ENCODE data around the gene C14orf39. TPM values are rescaled to one million over a fixed set of nuclear protein-coding genes. Genes with fewer than 3 reads are reported as not detected.
A peak's percentile ranks its signal among the peaks of the same experiment; 100 is the strongest.

The C14orf39 gene
- total and polyA plus RNA-seq, 2 of the 8 experiments (the other 6 are each of a cell fraction or from before 2014, with no cell fraction given), result 0.18 to 1.2 TPM

DNA sequence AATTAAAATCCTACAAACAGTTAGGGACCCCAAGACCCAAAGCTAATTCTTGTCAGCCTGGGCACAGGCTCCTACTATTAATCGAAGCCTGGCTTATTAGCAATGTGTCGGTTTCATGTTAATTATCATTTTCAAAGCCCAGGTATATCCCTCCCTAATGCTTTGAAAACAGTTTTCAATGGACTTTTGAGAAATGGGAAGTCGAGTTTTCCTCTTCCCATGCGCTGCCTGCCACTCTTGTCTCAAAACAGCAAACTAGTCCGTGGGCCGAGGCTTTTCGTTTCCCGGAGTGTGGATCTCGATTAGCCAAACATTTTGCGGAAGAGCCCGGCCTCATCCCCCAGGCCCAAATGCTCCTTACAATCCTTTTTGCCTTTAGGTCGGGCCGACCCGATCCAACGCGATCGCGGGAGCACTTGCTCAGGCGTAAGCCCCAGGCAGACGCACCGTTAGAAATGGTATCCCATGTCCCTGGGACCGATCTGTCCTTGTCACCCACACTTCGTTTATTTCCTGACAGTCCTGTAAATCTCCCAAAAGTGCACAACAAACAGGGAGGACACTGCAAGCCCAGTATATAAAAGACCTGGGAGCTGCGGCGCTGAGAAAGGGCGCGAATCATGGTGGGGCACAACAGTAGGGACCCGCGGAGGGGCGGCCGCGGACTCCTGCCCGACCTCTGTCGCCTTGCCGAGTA is 24.5 kb upstream of the C14orf39 start:
- H3K4me3 ChIP-seq (ENCODE audit: extremely low read depth in 1 of 4, insufficient read depth in 2 of 4, low read depth in 3 of 4, low read length in 4 of 4), result peak overlapping the region in 2 of 4 experiments; percentile 51 to 57; a peak in 4 of 8 replicates
- FAIRE-seq, result no peak
- H2AFZ ChIP-seq (ENCODE audit: low read length), result no peak overlapping the region
- no peak overlapping the region for H3K14ac ChIP-seq (ENCODE audit: insufficient read length)
- TF ChIP-seq SUZ12 (IDR thresholded peaks at IDR 0.05; ENCODE audit: low read length), result peak; percentile 88
- TF ChIP-seq E2F6 (IDR thresholded peaks at IDR 0.05), result no peak
- no peak for TF ChIP-seq POLR2AphosphoS5 (IDR thresholded peaks at IDR 0.05; ENCODE audit: low read depth, low read length)
- TF ChIP-seq RNF2 (IDR thresholded peaks at IDR 0.05; ENCODE audit: borderline replicate concordance, low read depth, low read length, missing control alignments, poor library complexity, severe bottlenecking), result peak; percentile 92
- TF ChIP-seq EZH2 (IDR thresholded peaks at IDR 0.05; ENCODE audit: low read depth, low read length, severe bottlenecking), result peak; percentile 89
- TF ChIP-seq FOSL1 (IDR thresholded peaks at IDR 0.05; ENCODE audit: insufficient read depth, low read depth, low read length), result no peak
- TF ChIP-seq POLR2A (IDR thresholded peaks at IDR 0.05; ENCODE audit: control extremely low read depth in 1 of 2, low read depth in 2 of 2, low read length in 2 of 2), result no peak
- peak; percentile 41; the same call in 1 of the 2 replicates for TF ChIP-seq CBX8 (IDR thresholded peaks at IDR 0.05; ENCODE audit: borderline replicate concordance, low read depth, low read length)
- H3K9me3 ChIP-seq (ENCODE audit: insufficient read depth in 2 of 2, low read depth in 1 of 2, low read length in 1 of 2), result no peaks in the 10 kb centered on the region
- no peak for DNase-seq (ENCODE audit: low read depth in 1 of 2, low spot score in 2 of 2)
- no peak overlapping the region for H3K56ac ChIP-seq (replicated peaks; ENCODE audit: insufficient read length, low read depth, low read length)
- H3K4me1 ChIP-seq (replicated peaks in 1 of 4; ENCODE audit: control insufficient read depth in 3 of 4, insufficient read depth in 4 of 4, low read length in 3 of 4), result peaks cover 17 to 48% (median 24%) of the 10 kb centered on the region in 4 experiments
- peaks cover 0 to 25% of the 10 kb centered on the region in 2 experiments for H4K20me1 ChIP-seq (replicated peaks in 1 of 2; ENCODE audit: control insufficient read depth in 1 of 2, insufficient read depth in 2 of 2, low read length in 2 of 2)
- no peak overlapping the region for H3K23ac ChIP-seq (ENCODE audit: insufficient read length)
- H3K79me1 ChIP-seq (ENCODE audit: low read depth, low read length), result no peaks in the 10 kb centered on the region
- CTCF ChIA-PET (ENCODE audit: partially characterized antibody), result interaction anchor here (1.2 to 1.5 kb wide), 3 partner anchors 136 to 160 kb away, joined by 3 to 4 read pairs (median 4); no protein-coding TSS in a partner anchor
- H3K27ac ChIP-seq (ENCODE audit: low read depth, low read length), result no peak overlapping the region
- no peaks in the 10 kb centered on the region for H3K79me2 ChIP-seq (ENCODE audit: control insufficient read depth in 1 of 2, insufficient read depth in 2 of 2, low read length in 2 of 2)
- peaks cover 0 to 8% (median 0%) of the 10 kb centered on the region in 4 experiments; a peak in 1 of 8 replicates for H3K36me3 ChIP-seq (ENCODE audit: control insufficient read depth in 2 of 4, insufficient read depth in 4 of 4, low read length in 3 of 4)
- H2BK12ac ChIP-seq (ENCODE audit: low read depth, low read length), result peak overlapping the region; percentile 90; the same call in 1 of the 2 replicates
- no peak overlapping the region for H2BK120ac ChIP-seq (replicated peaks; ENCODE audit: low read depth, low read length)
- no peak overlapping the region for H3K9ac ChIP-seq (replicated peaks in 1 of 4; ENCODE audit: extremely low read depth in 1 of 4, low read depth in 3 of 4, low read length in 3 of 4)
- peak overlapping the region; percentile 92; the same call in 1 of the 2 replicates for H2BK15ac ChIP-seq (ENCODE audit: low read length)
- no peak overlapping the region for H3K4ac ChIP-seq (replicated peaks; ENCODE audit: insufficient read length, low read depth, low read length)
- no peak overlapping the region for H4K5ac ChIP-seq (ENCODE audit: insufficient read length, low read depth, low read length)
- H4K91ac ChIP-seq (replicated peaks; ENCODE audit: insufficient read length, low read length), result no peak overlapping the region
- H2BK5ac ChIP-seq (ENCODE audit: low read depth, low read length), result no peak overlapping the region; the same call in 1 of the 2 replicates
- no peak overlapping the region for H2BK20ac ChIP-seq (ENCODE audit: low read length)
- H4K8ac ChIP-seq (ENCODE audit: extremely low read depth, insufficient read depth, low read length), result peak overlapping the region; percentile 31; the same call in 1 of the 2 replicates
- POLR2A ChIA-PET (ENCODE audit: partially characterized antibody), result interaction anchor here (1.3 kb wide), 1 partner anchor 133 kb away, joined by 3 read pairs; no protein-coding TSS in a partner anchor
- peaks cover 78 to 98% (median 91%) of the 10 kb centered on the region in 4 experiments for H3K27me3 ChIP-seq (replicated peaks in 1 of 4; ENCODE audit: control insufficient read depth in 3 of 4, extremely low read depth in 1 of 4, insufficient read depth in 3 of 4, low read length in 3 of 4)
- no peak overlapping the region for H2AK5ac ChIP-seq (ENCODE audit: low read depth, low read length)
- WGBS, 2 experiments (ENCODE audit: extremely low coverage in 1 of 2, insufficient coverage in 1 of 2, insufficient read length in 1 of 2, insufficient replicate concordance in 2 of 2, low coverage in 1 of 2, low lambda C conversion rate in 2 of 2, missing lambda C conversion rate in 1 of 2), result 4% methylated on average over 27 of the region's 35 CpGs; no CpG with 5 or more reads in 1 of the 2 experiments
- H3K4me2 ChIP-seq (ENCODE audit: insufficient read depth in 1 of 2, low read depth in 2 of 2, low read length in 2 of 2), result peak overlapping the region; percentile 78 to 88
- H3K23me2 ChIP-seq (ENCODE audit: low read depth, low read length), result peaks cover 13% of the 10 kb centered on the region; the same call in 1 of the 2 replicates
- no peak overlapping the region for H3K18ac ChIP-seq (ENCODE audit: extremely low read depth, low read length)

Data from H1 (cell line).